ENCODE data around the gene CLCN1.

The CLCN1 gene

GRCh38 chr7:143285806-143286521, 29.9 kb upstream of the CLCN1 start:
- H2AFZ ChIP-seq (ENCODE audit: low read depth, low read length) = no peak overlapping the region
- no peak overlapping the region for H4K8ac ChIP-seq (ENCODE audit: low read length)
- 96% methylated on average over 11 of the region's 11 CpGs for WGBS

GRCh38 chr7:143286522-143286890, 29.4 kb upstream of the CLCN1 start:
- H3K4ac ChIP-seq (ENCODE audit: low read depth in 1 of 2, low read length in 2 of 2) = no peak overlapping the region
- peaks cover 3 to 5% of the 10 kb centered on the region in 2 experiments for H3K36me3 ChIP-seq (ENCODE audit: control insufficient read depth in 1 of 2, insufficient read depth in 2 of 2, low read depth in 1 of 2, low read length in 2 of 2)
- H2BK15ac ChIP-seq (ENCODE audit: low read depth, poor library complexity, severe bottlenecking) = no peak overlapping the region
- H2BK12ac ChIP-seq (ENCODE audit: low read length in 2 of 2) = no peak overlapping the region
- H2AK5ac ChIP-seq (ENCODE audit: low read length, severe bottlenecking) = peak overlapping the region; percentile 86
- H3K4me2 ChIP-seq (ENCODE audit: low read length, poor library complexity, severe bottlenecking) = no peak overlapping the region
- DNase-seq = no peak
- no peak overlapping the region for H3K27ac ChIP-seq (ENCODE audit: low read length, poor library complexity, severe bottlenecking)
- no peak overlapping the region for H3K4me3 ChIP-seq (ENCODE audit: insufficient read depth in 1 of 2, low read depth in 1 of 2, low read length in 2 of 2)
- no peak overlapping the region for H3K14ac ChIP-seq (ENCODE audit: low read length in 2 of 2)
- no peaks in the 10 kb centered on the region for H3K27me3 ChIP-seq (ENCODE audit: control insufficient read depth in 1 of 2, insufficient read depth in 1 of 2, low read length in 2 of 2)
- H3K9ac ChIP-seq (ENCODE audit: low read length) = no peak overlapping the region
- H3K79me1 ChIP-seq (replicated peaks; ENCODE audit: low read length, poor library complexity, severe bottlenecking) = peaks cover 2% of the 10 kb centered on the region
- no peak overlapping the region for H2BK120ac ChIP-seq (ENCODE audit: low read depth, low read length)
- H2BK5ac ChIP-seq (ENCODE audit: low read depth, low read length, poor library complexity, severe bottlenecking) = no peak overlapping the region
- H4K8ac ChIP-seq (ENCODE audit: low read length) = peak overlapping the region; percentile 9
- no peak overlapping the region for H4K91ac ChIP-seq (ENCODE audit: low read length)
- H3K9me3 ChIP-seq (ENCODE audit: control insufficient read depth, low read length) = no peaks in the 10 kb centered on the region
- no peak overlapping the region for H3K18ac ChIP-seq (ENCODE audit: low read depth in 1 of 2, low read length in 2 of 2)
- no peak overlapping the region for H2AFZ ChIP-seq (ENCODE audit: low read depth, low read length)
- no peak overlapping the region for H3K23ac ChIP-seq (ENCODE audit: low read length in 2 of 2)
- H3K4me1 ChIP-seq (ENCODE audit: control insufficient read depth, insufficient read depth, low read depth, low read length) = peaks cover 22% of the 10 kb centered on the region
- WGBS = 100% methylated on average over 2 of the region's 6 CpGs

More at GRCh38 chr7:143285806-143286521, 29.9 kb upstream of the CLCN1 start:
- H2BK15ac ChIP-seq (ENCODE audit: low read depth, poor library complexity, severe bottlenecking) = no peak overlapping the region
- no peak overlapping the region for H3K23ac ChIP-seq (ENCODE audit: low read length in 2 of 2)
- H3K14ac ChIP-seq (ENCODE audit: low read length in 2 of 2) = no peak overlapping the region
- no peak overlapping the region for H2BK12ac ChIP-seq (ENCODE audit: low read length in 2 of 2)
- H3K79me1 ChIP-seq (replicated peaks; ENCODE audit: low read length, poor library complexity, severe bottlenecking) = peaks cover 2% of the 10 kb centered on the region
- no peak for DNase-seq
- H3K18ac ChIP-seq (ENCODE audit: low read depth in 1 of 2, low read length in 2 of 2) = no peak overlapping the region
- H2BK120ac ChIP-seq (ENCODE audit: low read depth, low read length) = no peak overlapping the region
- H3K9me3 ChIP-seq (ENCODE audit: control insufficient read depth, low read length) = no peaks in the 10 kb centered on the region
- peak overlapping the region; percentile 86 for H2AK5ac ChIP-seq (ENCODE audit: low read length, severe bottlenecking)
- no peaks in the 10 kb centered on the region for H3K27me3 ChIP-seq (ENCODE audit: control insufficient read depth in 1 of 2, insufficient read depth in 1 of 2, low read length in 2 of 2)
- no peak overlapping the region for H2BK5ac ChIP-seq (ENCODE audit: low read depth, low read length, poor library complexity, severe bottlenecking)
- H3K4me3 ChIP-seq (ENCODE audit: insufficient read depth in 1 of 2, low read depth in 1 of 2, low read length in 2 of 2) = no peak overlapping the region
- H3K27ac ChIP-seq (ENCODE audit: low read length, poor library complexity, severe bottlenecking) = peak overlapping the region; percentile 48
- no peak overlapping the region for H3K9ac ChIP-seq (ENCODE audit: low read length)
- no peak overlapping the region for H3K4me2 ChIP-seq (ENCODE audit: low read length, poor library complexity, severe bottlenecking)
- H3K4me1 ChIP-seq (ENCODE audit: control insufficient read depth, insufficient read depth, low read depth, low read length) = peaks cover 22% of the 10 kb centered on the region
- H3K4ac ChIP-seq (ENCODE audit: low read depth in 1 of 2, low read length in 2 of 2) = no peak overlapping the region
- peaks cover under 1 to 3% of the 10 kb centered on the region in 2 experiments for H3K36me3 ChIP-seq (ENCODE audit: control insufficient read depth in 1 of 2, insufficient read depth in 2 of 2, low read depth in 1 of 2, low read length in 2 of 2)
- no peak overlapping the region for H4K91ac ChIP-seq (ENCODE audit: low read length)

- H4K8ac ChIP-seq (ENCODE audit: low read length) = peak overlapping the region; percentile 93
- peak overlapping the region; percentile 60 for H2AFZ ChIP-seq (ENCODE audit: low read depth, low read length)
- peak overlapping the region; percentile 35 to 68 for H3K4me3 ChIP-seq (ENCODE audit: insufficient read depth in 1 of 2, low read depth in 1 of 2, low read length in 2 of 2)
- H3K9me3 ChIP-seq (ENCODE audit: control insufficient read depth, low read length) = no peaks in the 10 kb centered on the region
- H3K14ac ChIP-seq (ENCODE audit: low read length in 2 of 2) = no peak overlapping the region
- H3K9ac ChIP-seq (ENCODE audit: low read length) = peak overlapping the region; percentile 27
- peak overlapping the region; percentile 82 for H2BK15ac ChIP-seq (ENCODE audit: low read depth, poor library complexity, severe bottlenecking)
- DNase-seq = no peak
- H3K4me2 ChIP-seq (ENCODE audit: low read length, poor library complexity, severe bottlenecking) = peak overlapping the region; percentile 51
- peaks cover 2% of the 10 kb centered on the region for H3K79me1 ChIP-seq (replicated peaks; ENCODE audit: low read length, poor library complexity, severe bottlenecking)
- H3K27ac ChIP-seq (ENCODE audit: low read length, poor library complexity, severe bottlenecking) = no peak overlapping the region
- H3K23ac ChIP-seq (ENCODE audit: low read length in 2 of 2) = no peak overlapping the region
- peak overlapping the region; percentile 41 to 75 for H3K4ac ChIP-seq (ENCODE audit: low read depth in 1 of 2, low read length in 2 of 2)
- peak overlapping the region in 1 of 2 experiments; percentile 85 for H2BK12ac ChIP-seq (ENCODE audit: low read length in 2 of 2)
- no peaks in the 10 kb centered on the region for H3K27me3 ChIP-seq (ENCODE audit: control insufficient read depth in 1 of 2, insufficient read depth in 1 of 2, low read length in 2 of 2)
- no peak overlapping the region for H2BK5ac ChIP-seq (ENCODE audit: low read depth, low read length, poor library complexity, severe bottlenecking)
- H2BK120ac ChIP-seq (ENCODE audit: low read depth, low read length) = no peak overlapping the region
- H3K4me1 ChIP-seq (ENCODE audit: control insufficient read depth, insufficient read depth, low read depth, low read length) = peaks cover 19% of the 10 kb centered on the region
- H4K91ac ChIP-seq (ENCODE audit: low read length) = peak overlapping the region; percentile 78
- H2AK5ac ChIP-seq (ENCODE audit: low read length, severe bottlenecking) = peak overlapping the region; percentile 72
- H3K36me3 ChIP-seq (ENCODE audit: control insufficient read depth in 1 of 2, insufficient read depth in 2 of 2, low read depth in 1 of 2, low read length in 2 of 2) = peaks cover 7 to 14% of the 10 kb centered on the region in 2 experiments
- H3K18ac ChIP-seq (ENCODE audit: low read depth in 1 of 2, low read length in 2 of 2) = peak overlapping the region; percentile 73 to 82
- 91% methylated on average over 17 of the region's 17 CpGs for WGBS
Measured at GRCh38 chr7:143287339-143287934, 28.5 kb upstream of the CLCN1 start.

Measured in mesenchymal stem cell (in vitro differentiated cells and primary cell).